Spleen (tissue), 11 donors: ENCODE data around the gene SNX9. TPM values are rescaled to one million over a fixed set of nuclear protein-coding genes. Genes with fewer than 3 reads are reported as not detected.

Experiments
- DNase-seq: peaks from one replicate; pipeline ENCODE4 v3.0.0-alpha.2; 2020
- H3K27ac ChIP-seq, 8 donors: fragments of 200-600 bp; sonication (generic) in 7 of 8; 1 replicate in 4 of 8; 2 replicates in 4 of 8; pipeline versions ENCODE4 v1.5.0 to v1.8.0; 2016 to 2021; ENCODE audit warnings: inconsistent platforms in 4 of 8, mild to moderate bottlenecking in 4 of 8, moderate library complexity in 1 of 8
- H3K27me3 ChIP-seq, 7 donors: fragments of 200-600 bp; sonication (generic) in 6 of 7; replicated peaks in 1 of 7; 1 replicate in 4 of 7; 2 replicates in 3 of 7; pipeline versions ENCODE4 v1.5.0 to v1.8.0; 2016 to 2021; ENCODE audit warnings: inconsistent platforms in 3 of 7, mild to moderate bottlenecking in 1 of 7
- H3K36me3 ChIP-seq, 6 donors: fragments of 200-600 bp; sonication (generic) in 5 of 6; 1 replicate in 4 of 6; 2 replicates in 2 of 6; pipeline versions ENCODE4 v1.5.0 to v1.8.0; 2016 to 2021; ENCODE audit warnings: inconsistent platforms in 2 of 6
- H3K4me1 ChIP-seq, 6 donors: fragments of 200-600 bp; sonication (generic) in 5 of 6; 1 replicate in 3 of 6; 2 replicates in 3 of 6; pipeline versions ENCODE4 v1.5.0 to v1.8.0; 2016 to 2021; ENCODE audit warnings: inconsistent platforms in 3 of 6
- H3K4me3 ChIP-seq, 8 donors: fragments of 200-600 bp; sonication (generic) in 7 of 8; 1 replicate in 4 of 8; 2 replicates in 4 of 8; pipeline versions ENCODE4 v1.5.0 to v1.8.0; 2016 to 2021; ENCODE audit warnings: inconsistent platforms in 4 of 8, mild to moderate bottlenecking in 4 of 8, moderate library complexity in 2 of 8
- H3K9me3 ChIP-seq, 8 donors: fragments of 200-600 bp; sonication (generic) in 7 of 8; 1 replicate in 4 of 8; 2 replicates in 4 of 8; pipeline versions ENCODE4 v1.5.0 to v1.8.0; 2016 to 2021; ENCODE audit warnings: inconsistent platforms in 4 of 8
- CTCF ChIP-seq, 11 experiments: fragments of 200-600 bp in 7 of 11; fragments of 450-650 bp in 4 of 11; sonication (generic) in 4 of 11; IDR thresholded peaks in 8 of 11; conservative IDR thresholded peaks in 3 of 11; 1 replicate in 7 of 11; 2 replicates in 4 of 11; pipeline versions ENCODE4 v1.4.0 to v1.8.0; 2016 to 2021; ENCODE audit warnings: antibody characterized with exemption in 11 of 11, inconsistent platforms in 4 of 11, mild to moderate bottlenecking in 1 of 11
- POLR2A ChIP-seq, 3 donors: fragments of 450-650 bp; IDR thresholded peaks; one replicate each; pipeline ENCODE4 v1.5.1; 2017; ENCODE audit warnings: antibody characterized with exemption in 3 of 3, mild to moderate bottlenecking in 1 of 3
- POLR2AphosphoS5 ChIP-seq, 3 donors: sonication (generic); formaldehyde crosslinking; IDR thresholded peaks; one replicate each; pipeline ENCODE4 v1.5.1; 2017; ENCODE audit warnings: antibody characterized with exemption in 3 of 3
- WGBS, 5 donors: extraction: QIAGEN DNeasy Blood & Tissue Kit in 3 of 5; methylation state at CpG; one replicate each; pipeline versions ENCODE4 v1.1.5 to v1.1.7; 2013 to 2018; 5-methylcytosine and 5-hydroxymethylcytosine counted together
- intact Hi-C: fragments of 100-400 bp; cut with DNase I; formaldehyde crosslinking; loops from one replicate; pipeline ENCODE4 v1.15.0; 2023; ENCODE audit warnings: low total_unique reads
- polyA plus RNA-seq, 3 donors: library from polyadenylated mRNA; stranded (reverse); fragments of 200-250 nt; gene quantifications; one replicate each; pipeline ENCODE4 v1.2.1, GENCODE V29; 2013
- total RNA-seq, 7 donors: library from RNA; depleted of rRNA in 3 of 7; stranded (reverse); fragments of >200 nt in 3 of 7; fragmentation: NEBNext Ultra II Directional in 4 of 7; extraction: Animal tissue kit (Norgen Biotek cat#: 25700) in 4 of 7; gene quantifications; one replicate each; pipeline versions ENCODE4 v1.1.0 to v1.2.1, GENCODE V29; 2016 to 2021
- donor health status: healthy with polysubstance abuse.
- donor health status: DM: no; HTN: no; CAD: no; lungs with moderate emphysema.
- donor health status: DM: no; HTN: no; CAD: no.
- donor health status: Bipolar disorder and iron deficiency.
- donor health status: healthy.
- donor health status: DM: no; HTN: no; CAD: no.
- donor health status: DM: yes; HTN: yes; CAD: no.

Gene SNX9
- total and polyA plus RNA-seq, 10 donors = 18.9 to 42.5 (median 31.8) TPM

DNA sequence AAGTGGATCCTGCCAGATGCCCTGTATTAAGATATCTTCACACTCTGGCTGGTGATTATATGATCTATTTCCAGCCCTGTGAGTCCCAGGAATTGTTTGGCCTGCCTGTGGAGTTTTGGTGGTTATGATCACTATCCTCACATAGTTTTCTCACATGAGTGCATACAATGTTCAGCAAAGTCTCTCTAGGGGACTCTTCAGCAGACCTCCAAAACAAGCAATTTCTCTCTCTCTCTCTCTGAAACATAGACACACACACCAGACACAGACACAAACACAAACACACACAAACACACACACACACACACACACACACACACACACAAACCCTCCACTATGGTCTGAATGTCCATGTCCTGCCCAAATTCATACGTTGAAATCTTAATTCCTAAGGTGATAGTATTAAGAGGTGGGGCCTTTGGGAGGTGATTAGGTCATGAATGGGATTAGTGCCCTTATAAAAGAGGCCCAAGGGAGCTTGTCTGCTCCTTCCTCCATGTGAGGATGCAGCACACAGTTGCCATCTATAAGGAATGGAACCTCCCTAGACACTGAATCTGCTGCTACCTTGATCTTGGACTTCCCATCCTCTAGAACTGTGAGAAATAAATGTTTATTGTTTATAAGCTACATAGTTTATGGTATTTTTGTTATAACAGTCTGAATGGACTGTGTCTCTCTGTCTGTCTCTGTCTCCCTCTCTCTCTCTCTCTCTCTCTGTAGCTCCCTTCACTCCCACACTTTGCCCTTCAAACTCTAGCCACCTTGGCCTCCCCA is 136.6 kb downstream of the SNX9 start:
- TF ChIP-seq POLR2AphosphoS5 (IDR thresholded peaks at IDR 0.05) = no peak
- no peak for TF ChIP-seq POLR2A (IDR thresholded peaks at IDR 0.05)
- peaks cover 0 to 15% (median 2%) of the 10 kb centered on the region in 6 donors for H3K4me1 ChIP-seq
- H3K27me3 ChIP-seq = no peaks in the 10 kb centered on the region
- H3K4me3 ChIP-seq = no peak overlapping the region
- intact Hi-C loops = no loop called here
- DNase-seq = no peak
- H3K9me3 ChIP-seq = peaks cover 0 to 35% (median 30%) of the 10 kb centered on the region in 8 donors
- WGBS, 5 donors = 86 to 100% (median 94%) methylated on average over 1 of the region's 1 CpG
- H3K27ac ChIP-seq = no peak overlapping the region
- no peaks in the 10 kb centered on the region for H3K36me3 ChIP-seq

- Histone ChIP-seq H3K36me3 (no peaks in the 10 kb centered on the region), H3K4me1 (peaks cover 0 to 15% (median 2%) of the 10 kb centered on the region in 6 donors), H3K27me3 (no peaks in the 10 kb centered on the region), H3K4me3 (no peak overlapping the region), H3K27ac (no peak overlapping the region), H3K9me3 (peaks cover 0 to 35% (median 30%) of the 10 kb centered on the region in 8 donors)
- DNase-seq = no peak
- WGBS, 5 donors = 92 to 95% (median 92%) methylated on average over 5 of the region's 5 CpGs
- TF ChIP-seq POLR2AphosphoS5 (IDR thresholded peaks at IDR 0.05) (no peak), CTCF (IDR thresholded peaks at IDR 0.05 in 8 of 11, conservative IDR thresholded peaks at IDR 0.05 in 3 of 11) (no peak), POLR2A (IDR thresholded peaks at IDR 0.05) (no peak)
- intact Hi-C loops = no loop called here
Measured at GRCh38 chr6:157961153-157961831, 138.2 kb downstream of the SNX9 start.

DNA sequence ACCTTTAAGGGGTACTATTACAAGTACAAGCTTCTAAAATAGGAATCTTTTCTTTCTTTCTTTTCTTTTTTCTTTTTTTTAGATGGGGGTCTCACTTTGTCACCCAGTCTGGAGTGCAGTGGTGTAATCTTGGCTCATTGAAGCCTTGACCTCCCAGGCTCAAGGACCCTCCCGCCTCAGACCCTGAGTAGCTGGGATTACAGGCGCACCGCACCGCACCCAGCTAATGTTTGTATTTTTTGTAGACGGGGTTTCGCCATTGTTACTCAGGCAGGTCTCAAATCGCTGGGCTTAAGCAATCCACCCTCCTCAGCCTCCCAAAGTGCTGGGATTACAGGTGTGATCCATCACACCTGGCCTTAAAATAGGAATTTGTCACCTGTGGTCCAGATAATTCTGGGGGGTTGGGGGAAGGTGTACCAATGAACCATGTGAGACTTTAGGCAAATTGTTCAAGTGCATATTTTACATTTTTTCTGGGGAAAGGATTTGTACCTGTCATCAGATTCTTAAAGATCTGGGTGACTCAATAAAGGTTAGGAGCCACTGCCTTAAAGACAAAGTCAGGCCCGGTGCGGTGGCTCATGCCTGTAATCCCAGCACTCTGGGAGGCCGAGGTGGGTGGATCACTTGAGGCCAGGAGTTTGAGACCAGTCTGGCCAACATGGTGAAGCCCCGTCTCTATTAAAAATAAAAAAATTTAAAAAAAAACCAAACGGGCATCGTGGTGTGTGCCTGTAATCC is 139.0 kb downstream of the SNX9 start:
- peaks cover 0 to 15% (median 2%) of the 10 kb centered on the region in 6 donors for H3K4me1 ChIP-seq
- DNase-seq = no peak
- WGBS, 5 donors = 78 to 87% (median 83%) methylated on average over 13 of the region's 13 CpGs
- H3K27me3 ChIP-seq = no peaks in the 10 kb centered on the region
- TF ChIP-seq POLR2A (IDR thresholded peaks at IDR 0.05) (no peak), CTCF (IDR thresholded peaks at IDR 0.05 in 8 of 11, conservative IDR thresholded peaks at IDR 0.05 in 3 of 11) (no peak), POLR2AphosphoS5 (IDR thresholded peaks at IDR 0.05) (no peak)
- peaks cover 0 to 35% (median 30%) of the 10 kb centered on the region in 8 donors for H3K9me3 ChIP-seq
- no peak overlapping the region for H3K4me3 ChIP-seq
- no peaks in the 10 kb centered on the region for H3K36me3 ChIP-seq
- intact Hi-C loops = no loop called here
- H3K27ac ChIP-seq = no peak overlapping the region

- no peak for DNase-seq
- no peaks in the 10 kb centered on the region for H3K27me3 ChIP-seq
- no peak overlapping the region for H3K27ac ChIP-seq
- H3K9me3 ChIP-seq = peaks cover 0 to 28% (median 25%) of the 10 kb centered on the region in 8 donors
- WGBS, 5 donors = 51 to 62% (median 54%) methylated on average over 12 of the region's 12 CpGs
- no peak overlapping the region for H3K4me3 ChIP-seq
- H3K36me3 ChIP-seq = no peaks in the 10 kb centered on the region
- intact Hi-C loops = no loop called here
- no peak for TF ChIP-seq CTCF (IDR thresholded peaks at IDR 0.05 in 8 of 11, conservative IDR thresholded peaks at IDR 0.05 in 3 of 11)
- TF ChIP-seq POLR2AphosphoS5 (IDR thresholded peaks at IDR 0.05) = no peak
- H3K4me1 ChIP-seq = peaks cover 0 to 15% (median 2%) of the 10 kb centered on the region in 6 donors
Measured at GRCh38 chr6:157962601-157963302, 139.7 kb downstream of the SNX9 start.
